Prostate gland (tissue), 2 donors: Measurements from ENCODE around the gene VGF.

ENCODE experiments used
- CTCF ChIP-seq, 4 experiments: fragments of 200-600 bp in 2 of 4; fragments of 450-650 bp in 2 of 4; sonication (generic) in 2 of 4; IDR thresholded peaks; 1 replicate in 3 of 4; 2 replicates in 1 of 4; pipeline ENCODE4 v1.5.1; 2016 to 2019; ENCODE audit warnings: antibody characterized with exemption in 4 of 4, mild to moderate bottlenecking in 2 of 4, moderate library complexity in 2 of 4
- POLR2A ChIP-seq: fragments of 450-650 bp; IDR thresholded peaks from one replicate; pipeline ENCODE4 v1.6.1; 2016; ENCODE audit warnings: antibody characterized with exemption, mild to moderate bottlenecking
- POLR2AphosphoS5 ChIP-seq: sonication (generic); formaldehyde crosslinking; IDR thresholded peaks from one replicate; pipeline ENCODE4 v1.6.1; 2017; ENCODE audit warnings: antibody characterized with exemption

DNA sequence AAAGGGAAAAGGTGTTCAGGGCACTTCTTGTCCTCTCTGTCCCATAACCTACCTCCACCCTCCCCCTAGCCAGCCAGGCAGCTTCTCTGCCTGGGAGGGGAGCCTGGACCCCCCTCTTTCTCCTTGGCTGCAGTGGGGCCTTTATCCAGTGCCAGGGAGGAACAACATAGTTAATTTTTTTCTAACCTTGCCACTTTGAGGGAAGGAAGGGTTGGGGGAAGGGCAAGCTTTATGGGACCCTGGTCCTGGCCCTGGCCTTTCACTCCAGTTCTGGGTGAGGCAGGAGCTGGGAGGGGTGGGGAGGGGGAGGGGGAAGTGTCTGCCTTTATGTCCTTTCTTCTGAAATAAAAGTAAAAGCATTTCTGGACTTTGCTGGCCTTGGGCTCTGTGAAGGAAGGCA, 4.5 kb downstream of the VGF start:
- no peak for TF ChIP-seq POLR2A
- no peak for TF ChIP-seq CTCF (IDR thresholded peaks at IDR 0.05)
- TF ChIP-seq POLR2AphosphoS5: no peak
